Mesenteric fat pad (tissue), 1 donor: Measurements from ENCODE around the gene KRT86. TPM values are rescaled to one million over a fixed set of nuclear protein-coding genes. Genes with fewer than 3 reads are reported as not detected.

Source experiments
- DNase-seq: peaks from one replicate; pipeline ENCODE4 v3.0.0-alpha.2; 2020; ENCODE audit warnings: low spot score
- total RNA-seq: library from RNA; stranded (reverse); fragmentation: NEBNext Ultra II Directional; extraction: Animal tissue kit (Norgen Biotek cat#: 25700); gene quantifications from one replicate; pipeline ENCODE4 v1.2.1, GENCODE V29; 2021
- donor health status: DM: yes; HTN: yes; CAD: no.

Gene KRT86
- total RNA-seq, 1 donor from 2014 or later: not detected

- DNase-seq: peak; percentile 71
Observed at GRCh38 chr12:52238207-52238840, 36.1 kb upstream of the KRT86 start.

GRCh38 chr12:52238916-52239646 lies 35.4 kb upstream of the KRT86 start:
- DNase-seq: no peak

- peak; percentile 39 for DNase-seq
Observed at GRCh38 chr12:52239767-52240166, 34.7 kb upstream of the KRT86 start.

- DNase-seq: peak; percentile 8
Observed at GRCh38 chr12:52240247-52240646, 34.2 kb upstream of the KRT86 start.

- peak; percentile 73 for DNase-seq
Observed at GRCh38 chr12:52241205-52241842, 33.1 kb upstream of the KRT86 start.

- DNase-seq: peak; percentile 74
Observed at GRCh38 chr12:52242442-52243258, 31.8 kb upstream of the KRT86 start.

- peak; percentile 57 for DNase-seq
Observed at GRCh38 chr12:52243259-52243855, 31.1 kb upstream of the KRT86 start.

GRCh38 chr12:52243856-52244614 lies 30.4 kb upstream of the KRT86 start:
- peak; percentile 91 for DNase-seq

GRCh38 chr12:52244615-52244994 lies 29.8 kb upstream of the KRT86 start:
- peak; percentile 75 for DNase-seq

GRCh38 chr12:52245259-52245961 lies 29.0 kb upstream of the KRT86 start:
- peak; percentile 82 for DNase-seq

- peak; percentile 33 for DNase-seq
Observed at GRCh38 chr12:52245962-52246569, 28.4 kb upstream of the KRT86 start.

- DNase-seq: peak; percentile 72
Observed at GRCh38 chr12:52246720-52247621, 27.5 kb upstream of the KRT86 start.

- DNase-seq: peak; percentile 64
Observed at GRCh38 chr12:52247622-52248540, 26.6 kb upstream of the KRT86 start.

- DNase-seq: peak; percentile 86
Observed at GRCh38 chr12:52248541-52249461, 25.6 kb upstream of the KRT86 start.

GRCh38 chr12:52249511-52250047 lies 24.9 kb upstream of the KRT86 start:
- DNase-seq: peak; percentile 67
